Keratinocyte (primary cell): ENCODE measurements around the gene BSG. TPM values are rescaled to one million over a fixed set of nuclear protein-coding genes. Genes with fewer than 3 reads are reported as not detected.

ENCODE experiments used
- DNase-seq: peaks from one replicate; pipeline ENCODE4 v3.0.0-alpha.2; 2011; ENCODE audit warnings: low read depth, missing footprints, low spot score
- FAIRE-seq: peaks from 2 replicates; lab custom pipeline; 2011; peaks lifted over from hg19 to GRCh38; lab: Jason Lieb, UNC
- H2AFZ ChIP-seq: 2 replicates; pipeline ENCODE4 v1.6.0; 2012; ENCODE audit warnings: low read length, control low read depth, inconsistent platforms; ENCODE audit not compliant: control insufficient read depth
- H3K27ac ChIP-seq: 2 replicates; pipeline ENCODE4 v1.5.1; 2011; ENCODE audit warnings: low read length; ENCODE audit not compliant: control insufficient read depth, insufficient read depth
- H3K27me3 ChIP-seq: 3 replicates; pipeline ENCODE4 v1.6.0; 2011; ENCODE audit warnings: low read length; ENCODE audit not compliant: control insufficient read depth, insufficient read depth; ENCODE audit errors: extremely low read depth
- H3K36me3 ChIP-seq, 2 experiments: 2 replicates in 1 of 2; 3 replicates in 1 of 2; pipeline ENCODE4 v1.5.1; 2011; ENCODE audit warnings: low read length in 2 of 2, mild to moderate bottlenecking in 1 of 2; ENCODE audit not compliant: control insufficient read depth in 2 of 2, insufficient read depth in 2 of 2; ENCODE audit errors: extremely low read depth in 1 of 2
- H3K4me1 ChIP-seq: 3 replicates; pipeline ENCODE4 v1.5.1; 2011; ENCODE audit warnings: low read length; ENCODE audit not compliant: control insufficient read depth, insufficient read depth; ENCODE audit errors: extremely low read depth
- H3K4me2 ChIP-seq: 3 replicates; pipeline ENCODE4 v1.6.0; 2011; ENCODE audit warnings: low read depth, low read length; ENCODE audit not compliant: control insufficient read depth, insufficient read depth; ENCODE audit errors: extremely low read depth
- H3K4me3 ChIP-seq, 3 experiments: fragments of 200-600 bp in 1 of 3; sonication (generic) in 1 of 3; 2 replicates in 2 of 3; 3 replicates in 1 of 3; pipeline ENCODE4 v1.5.1; 2011 to 2016; ENCODE audit warnings: low read length in 3 of 3, mild to moderate bottlenecking in 3 of 3, control low read depth in 2 of 3, inconsistent platforms in 1 of 3, low read depth in 1 of 3, mixed read lengths in 1 of 3, mixed run types in 1 of 3, moderate library complexity in 1 of 3; ENCODE audit not compliant: control insufficient read depth in 2 of 3, insufficient read depth in 2 of 3; ENCODE audit errors: extremely low read depth in 1 of 3
- H3K79me2 ChIP-seq: 2 replicates; pipeline ENCODE4 v1.6.0; 2012; ENCODE audit warnings: low read length; ENCODE audit not compliant: control insufficient read depth, insufficient read depth
- H3K9ac ChIP-seq: 3 replicates; pipeline ENCODE4 v1.6.0; 2011; ENCODE audit warnings: low read length; ENCODE audit not compliant: control insufficient read depth, insufficient read depth; ENCODE audit errors: extremely low read depth
- H3K9me1 ChIP-seq: 3 replicates; pipeline ENCODE4 v1.6.0; 2011; ENCODE audit warnings: low read length; ENCODE audit not compliant: control insufficient read depth, insufficient read depth; ENCODE audit errors: extremely low read depth
- H3K9me3 ChIP-seq: 2 replicates; pipeline ENCODE4 v1.5.1; 2012; ENCODE audit warnings: low read depth, low read length; ENCODE audit not compliant: control insufficient read depth
- H4K20me1 ChIP-seq: 3 replicates; pipeline ENCODE4 v1.6.0; 2011; ENCODE audit warnings: low read length; ENCODE audit not compliant: control insufficient read depth, insufficient read depth; ENCODE audit errors: extremely low read depth
- EZH2 ChIP-seq: IDR thresholded peaks from one replicate; pipeline ENCODE4 v1.6.1; 2012; ENCODE audit warnings: inconsistent platforms, mild to moderate bottlenecking, low read length, moderate library complexity
- dilution Hi-C: fragments of 300-500 bp; cut with MboI; formaldehyde crosslinking; loops from one replicate; pipeline ENCODE4 v1.7.0; 2020; ENCODE audit warnings: low sequenced_read_pairs; ENCODE audit not compliant: extremely low pct_ligation_motif_present
- polyA plus RNA-seq, 5 experiments: library from polyadenylated mRNA; depleted of rRNA in 3 of 5; stranded (reverse) in 3 of 5; stranded (forward) in 1 of 5; unstranded in 1 of 5; fragments of >200 nt; gene quantifications; 1 replicate in 1 of 5; 2 replicates in 3 of 5; 3 replicates in 1 of 5; pipeline versions ENCODE4 v1.2.1 to v1.2.3, GENCODE V29; 2011 to 2012; ENCODE audit warnings: missing spikeins in 2 of 5, low read depth in 1 of 5, low replicate concordance in 1 of 5
- TF ChIP-seq, protein P1 (sequence below), 3 experiments: IDR thresholded peaks in 1 of 3; conservative IDR thresholded peaks in 1 of 3; optimal IDR thresholded peaks in 1 of 3; 2 replicates in 2 of 3; 3 replicates in 1 of 3; pipeline versions ENCODE3 to v1.5.1; 2011; ENCODE audit warnings: low read length in 3 of 3, mild to moderate bottlenecking in 3 of 3, moderate library complexity in 2 of 3, control low read depth in 1 of 3, inconsistent platforms in 1 of 3; ENCODE audit not compliant: insufficient read depth in 2 of 3; ENCODE audit errors: extremely low read depth in 1 of 3

Gene BSG
- polyA plus RNA-seq, 1 donor (not counting 4 experiments of a cell fraction or from before 2014, with no cell fraction given) = 388 TPM

- H3K36me3 ChIP-seq = no peaks in the 10 kb centered on the region
- no peak overlapping the region for H2AFZ ChIP-seq
- no peaks in the 10 kb centered on the region for H3K9me3 ChIP-seq
- no peak overlapping the region for H3K27ac ChIP-seq
- H3K4me3 ChIP-seq = no peak overlapping the region
- DNase-seq (no peak), FAIRE-seq (no peak)
- no peak overlapping the region for H3K9ac ChIP-seq
- no peaks in the 10 kb centered on the region for H3K4me1 ChIP-seq
- H4K20me1 ChIP-seq = no peaks in the 10 kb centered on the region
- no peaks in the 10 kb centered on the region for H3K9me1 ChIP-seq
- dilution Hi-C loops = no loop called here
- no peaks in the 10 kb centered on the region for H3K79me2 ChIP-seq
- H3K27me3 ChIP-seq = peaks cover 4% of the 10 kb centered on the region
- no peak overlapping the region for H3K4me2 ChIP-seq
- no peak for TF ChIP-seq EZH2
- TF ChIP-seq, protein P1, sequence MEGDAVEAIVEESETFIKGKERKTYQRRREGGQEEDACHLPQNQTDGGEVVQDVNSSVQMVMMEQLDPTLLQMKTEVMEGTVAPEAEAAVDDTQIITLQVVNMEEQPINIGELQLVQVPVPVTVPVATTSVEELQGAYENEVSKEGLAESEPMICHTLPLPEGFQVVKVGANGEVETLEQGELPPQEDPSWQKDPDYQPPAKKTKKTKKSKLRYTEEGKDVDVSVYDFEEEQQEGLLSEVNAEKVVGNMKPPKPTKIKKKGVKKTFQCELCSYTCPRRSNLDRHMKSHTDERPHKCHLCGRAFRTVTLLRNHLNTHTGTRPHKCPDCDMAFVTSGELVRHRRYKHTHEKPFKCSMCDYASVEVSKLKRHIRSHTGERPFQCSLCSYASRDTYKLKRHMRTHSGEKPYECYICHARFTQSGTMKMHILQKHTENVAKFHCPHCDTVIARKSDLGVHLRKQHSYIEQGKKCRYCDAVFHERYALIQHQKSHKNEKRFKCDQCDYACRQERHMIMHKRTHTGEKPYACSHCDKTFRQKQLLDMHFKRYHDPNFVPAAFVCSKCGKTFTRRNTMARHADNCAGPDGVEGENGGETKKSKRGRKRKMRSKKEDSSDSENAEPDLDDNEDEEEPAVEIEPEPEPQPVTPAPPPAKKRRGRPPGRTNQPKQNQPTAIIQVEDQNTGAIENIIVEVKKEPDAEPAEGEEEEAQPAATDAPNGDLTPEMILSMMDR (optimal IDR thresholded peaks at IDR 0.05 in 1 of 3, IDR thresholded peaks at IDR 0.05 in 1 of 3, conservative IDR thresholded peaks at IDR 0.05 in 1 of 3; ENCODE audit: extremely low read depth in 1 of 3, insufficient read depth in 2 of 3, low read length in 3 of 3) = no peak
These were observed 48.2 kb upstream of the BSG start for GRCh38 chr19:524062-524674.

GRCh38 chr19:525029-525428, 47.4 kb upstream of the BSG start:
- dilution Hi-C loops = no loop called here
- FAIRE-seq = no peak

More at GRCh38 chr19:525029-525428, 47.4 kb upstream of the BSG start:
- Histone ChIP-seq H3K9ac (no peak overlapping the region), H3K4me2 (no peak overlapping the region), H3K9me3 (no peaks in the 10 kb centered on the region), H2AFZ (no peak overlapping the region), H3K27me3 (peaks cover 4% of the 10 kb centered on the region), H3K27ac (no peak overlapping the region), H3K4me1 (no peaks in the 10 kb centered on the region), H3K79me2 (no peaks in the 10 kb centered on the region), H3K4me3 (no peak overlapping the region), H3K36me3 (no peaks in the 10 kb centered on the region), H4K20me1 (no peaks in the 10 kb centered on the region), H3K9me1 (no peaks in the 10 kb centered on the region)
- TF ChIP-seq, protein P1 (optimal IDR thresholded peaks at IDR 0.05 in 1 of 3, IDR thresholded peaks at IDR 0.05 in 1 of 3, conservative IDR thresholded peaks at IDR 0.05 in 1 of 3; ENCODE audit: extremely low read depth in 1 of 3, insufficient read depth in 2 of 3, low read length in 3 of 3) = no peak
- TF ChIP-seq EZH2 = no peak
- no peak for DNase-seq
